MM.1S (cell line): ENCODE data around the gene ITLN1.
"Not testable (repeated sequence)": the region's sequence is repeated elsewhere in the genome, so short reads cannot be mapped to it uniquely, and the experiment has no call there.

Experiments
- DNase-seq: peaks from one replicate; pipeline ENCODE4 v3.0.0-alpha.2; 2015
- H2AFZ ChIP-seq: fragments of 300-600 bp; sonication (generic); 2 replicates; pipeline ENCODE4 v1.6.0; 2016; ENCODE audit warnings: antibody characterized with exemption, low read length
- H3F3A ChIP-seq: fragments of 300-600 bp; sonication (generic); 2 replicates; pipeline ENCODE4 v1.6.1; 2016; ENCODE audit warnings: mild to moderate bottlenecking, antibody characterized with exemption, low read length, moderate library complexity, mixed read lengths; ENCODE audit not compliant: insufficient read depth
- H3K27ac ChIP-seq: fragments of 300-600 bp; sonication (generic); 2 replicates; pipeline ENCODE4 v1.5.1; 2016; ENCODE audit warnings: mild to moderate bottlenecking, low read length
- H3K27me3 ChIP-seq: fragments of 300-600 bp; sonication (generic); replicated peaks from 2 replicates; pipeline ENCODE4 v1.6.0; 2016; ENCODE audit warnings: low read length; ENCODE audit not compliant: insufficient read depth
- H3K36me3 ChIP-seq: fragments of 300-600 bp; sonication (generic); replicated peaks from 2 replicates; pipeline ENCODE4 v1.6.1; 2016; ENCODE audit warnings: mild to moderate bottlenecking, low read length, mixed read lengths; ENCODE audit not compliant: insufficient read depth
- H3K4me1 ChIP-seq: fragments of 300-600 bp; sonication (generic); 2 replicates; pipeline ENCODE4 v1.6.1; 2016; ENCODE audit warnings: low read length, mixed read lengths
- H3K4me2 ChIP-seq: fragments of 300-600 bp; sonication (generic); 2 replicates; pipeline ENCODE4 v1.6.0; 2016; ENCODE audit warnings: low read depth, low read length
- H3K4me3 ChIP-seq: fragments of 300-600 bp; sonication (generic); 2 replicates; pipeline ENCODE4 v1.5.1; 2016; ENCODE audit warnings: low read length, mixed read lengths
- H3K79me2 ChIP-seq: fragments of 300-600 bp; sonication (generic); 2 replicates; pipeline ENCODE4 v1.6.1; 2016; ENCODE audit warnings: mixed run types, low read length, mixed read lengths
- H3K9ac ChIP-seq: fragments of 300-600 bp; sonication (generic); 2 replicates; pipeline ENCODE4 v1.6.1; 2016; ENCODE audit warnings: low read length, mixed read lengths
- H3K9me2 ChIP-seq: fragments of 300-600 bp; sonication (generic); replicated peaks from 2 replicates; pipeline ENCODE4 v1.6.1; 2016; ENCODE audit warnings: mild to moderate bottlenecking, low read length, mixed read lengths; ENCODE audit not compliant: insufficient read depth
- H3K9me3 ChIP-seq: fragments of 300-600 bp; sonication (generic); replicated peaks from 2 replicates; pipeline ENCODE4 v1.6.1; 2016; ENCODE audit warnings: mild to moderate bottlenecking, low read length, mixed read lengths; ENCODE audit not compliant: insufficient read depth
- H4K20me1 ChIP-seq: fragments of 300-600 bp; sonication (generic); 2 replicates; pipeline ENCODE4 v1.6.1; 2016; ENCODE audit warnings: mild to moderate bottlenecking, low read length, moderate library complexity, mixed read lengths; ENCODE audit not compliant: insufficient read depth
- CTCF ChIP-seq: fragments of 300-600 bp; sonication (generic); IDR thresholded peaks from 2 replicates; pipeline ENCODE4 v1.5.1; 2016; ENCODE audit warnings: antibody characterized with exemption, low read length, mixed read lengths
- EZH2 ChIP-seq: fragments of 300-600 bp; sonication (generic); optimal IDR thresholded peaks from 2 replicates; pipeline ENCODE3; 2017; ENCODE audit warnings: low read depth, mild to moderate bottlenecking, antibody characterized with exemption, low read length, mixed read lengths
- EZH2phosphoT487 ChIP-seq: fragments of 300-600 bp; sonication (generic); IDR thresholded peaks from 2 replicates; pipeline ENCODE4 v1.6.1; 2018; ENCODE audit warnings: antibody characterized with exemption, low read length

Gene ITLN1

GRCh38 chr1:160901768-160902167, 16.8 kb upstream of the ITLN1 start:
- H3K79me2 ChIP-seq = no peaks in the 10 kb centered on the region
- no peaks in the 10 kb centered on the region for H4K20me1 ChIP-seq
- H2AFZ ChIP-seq = no peak overlapping the region
- H3F3A ChIP-seq = no peaks in the 10 kb centered on the region
- no peak overlapping the region for H3K4me2 ChIP-seq
- TF ChIP-seq EZH2 (no peak), EZH2phosphoT487 (no peak), CTCF (no peak)
- H3K27ac ChIP-seq = no peak overlapping the region
- no peak for DNase-seq
- H3K9me2 ChIP-seq = no peaks in the 10 kb centered on the region
- H3K27me3 ChIP-seq = no peaks in the 10 kb centered on the region
- no peaks in the 10 kb centered on the region for H3K36me3 ChIP-seq
- H3K4me1 ChIP-seq = no peaks in the 10 kb centered on the region
- no peaks in the 10 kb centered on the region for H3K9me3 ChIP-seq
- no peak overlapping the region for H3K9ac ChIP-seq
- no peak overlapping the region for H3K4me3 ChIP-seq

- not testable (repeated sequence) for H3K4me1 ChIP-seq
These were observed 15.7 kb upstream of the ITLN1 start for GRCh38 chr1:160900683-160901082.

GRCh38 chr1:160894368-160895135, 9.6 kb upstream of the ITLN1 start:
- H3K27ac ChIP-seq, H3K9me3 ChIP-seq, H3K9ac ChIP-seq, H3K4me3 ChIP-seq, DNase-seq, H2AFZ ChIP-seq, H3K9me2 ChIP-seq, H3K27me3 ChIP-seq, H3K4me2 ChIP-seq, H4K20me1 ChIP-seq, H3K79me2 ChIP-seq, H3K4me1 ChIP-seq, H3F3A ChIP-seq, H3K36me3 ChIP-seq: not testable (repeated sequence)

More at GRCh38 chr1:160900683-160901082, 15.7 kb upstream of the ITLN1 start:
- H3K9me2 ChIP-seq, H3F3A ChIP-seq, H3K36me3 ChIP-seq, H3K27ac ChIP-seq, H3K9ac ChIP-seq, H3K4me2 ChIP-seq, H3K79me2 ChIP-seq, H3K9me3 ChIP-seq, H2AFZ ChIP-seq, H4K20me1 ChIP-seq, H3K27me3 ChIP-seq, H3K4me3 ChIP-seq, DNase-seq: not testable (repeated sequence)

- H3K4me1 ChIP-seq = no peaks in the 10 kb centered on the region
- H3K9me2 ChIP-seq = no peaks in the 10 kb centered on the region
- no peaks in the 10 kb centered on the region for H3K9me3 ChIP-seq
- H3K4me2 ChIP-seq = no peak overlapping the region
- no peaks in the 10 kb centered on the region for H3F3A ChIP-seq
- H4K20me1 ChIP-seq = no peaks in the 10 kb centered on the region
- no peak for TF ChIP-seq EZH2phosphoT487
- TF ChIP-seq CTCF = no peak
- no peak for TF ChIP-seq EZH2
- no peaks in the 10 kb centered on the region for H3K36me3 ChIP-seq
- H3K9ac ChIP-seq = no peak overlapping the region
- no peak overlapping the region for H3K4me3 ChIP-seq
- no peaks in the 10 kb centered on the region for H3K27me3 ChIP-seq
- no peak for DNase-seq
- H3K79me2 ChIP-seq = no peaks in the 10 kb centered on the region
- no peak overlapping the region for H2AFZ ChIP-seq
- H3K27ac ChIP-seq = no peak overlapping the region
These were observed 6.5 kb upstream of the ITLN1 start for GRCh38 chr1:160891474-160891873.
